Measurements from ENCODE around the gene RIT2.
"Not testable (repeated sequence)": the region's sequence is repeated elsewhere in the genome, so short reads cannot be mapped to it uniquely, and the experiment has no call there.

RIT2 gene

GRCh38 chr18:42798606-42799170 lies 316.8 kb downstream of the RIT2 start:
- H3K4me3 ChIP-seq (ENCODE audit: low read length), result no peak overlapping the region
- H3K27ac ChIP-seq (ENCODE audit: low read depth, low read length), result no peak overlapping the region
- no peaks in the 10 kb centered on the region for H3K36me3 ChIP-seq (ENCODE audit: control insufficient read depth, insufficient read depth, low read length)
- no peaks in the 10 kb centered on the region for H3K4me1 ChIP-seq (ENCODE audit: control insufficient read depth, insufficient read depth, low read length)
- no peaks in the 10 kb centered on the region for H3K27me3 ChIP-seq (ENCODE audit: control insufficient read depth, insufficient read depth, low read length)
- no peak overlapping the region for H3K9ac ChIP-seq (ENCODE audit: low read length)

- not testable (repeated sequence) for H3K27me3 ChIP-seq (ENCODE audit: control insufficient read depth, insufficient read depth, low read length); H3K4me1 ChIP-seq (ENCODE audit: control insufficient read depth, insufficient read depth, low read length); H3K4me3 ChIP-seq (ENCODE audit: low read length); H3K27ac ChIP-seq (ENCODE audit: low read depth, low read length); H3K9ac ChIP-seq (ENCODE audit: low read length); H3K36me3 ChIP-seq (ENCODE audit: control insufficient read depth, insufficient read depth, low read length)
These were observed 320.2 kb downstream of the RIT2 start for GRCh38 chr18:42795213-42795789.

GRCh38 chr18:42792731-42793130 lies 322.8 kb downstream of the RIT2 start:
- Histone ChIP-seq H3K27ac (ENCODE audit: low read depth, low read length) (no peak overlapping the region), H3K36me3 (ENCODE audit: control insufficient read depth, insufficient read depth, low read length) (no peaks in the 10 kb centered on the region), H3K4me3 (ENCODE audit: low read length) (no peak overlapping the region), H3K9ac (ENCODE audit: low read length) (no peak overlapping the region), H3K27me3 (ENCODE audit: control insufficient read depth, insufficient read depth, low read length) (no peaks in the 10 kb centered on the region), H3K4me1 (ENCODE audit: control insufficient read depth, insufficient read depth, low read length) (no peaks in the 10 kb centered on the region)

GRCh38 chr18:42784632-42785031 lies 330.9 kb downstream of the RIT2 start:
- H3K27me3 ChIP-seq (ENCODE audit: control insufficient read depth, insufficient read depth, low read length), result no peaks in the 10 kb centered on the region
- no peak overlapping the region for H3K27ac ChIP-seq (ENCODE audit: low read depth, low read length)
- no peaks in the 10 kb centered on the region for H3K36me3 ChIP-seq (ENCODE audit: control insufficient read depth, insufficient read depth, low read length)
- H3K4me3 ChIP-seq (ENCODE audit: low read length), result no peak overlapping the region
- H3K9ac ChIP-seq (ENCODE audit: low read length), result no peak overlapping the region
- no peaks in the 10 kb centered on the region for H3K4me1 ChIP-seq (ENCODE audit: control insufficient read depth, insufficient read depth, low read length)

GRCh38 chr18:42782929-42783328 lies 332.6 kb downstream of the RIT2 start:
- Histone ChIP-seq H3K4me1 (ENCODE audit: control insufficient read depth, insufficient read depth, low read length) (no peaks in the 10 kb centered on the region), H3K27ac (ENCODE audit: low read depth, low read length) (no peak overlapping the region), H3K4me3 (ENCODE audit: low read length) (no peak overlapping the region), H3K9ac (ENCODE audit: low read length) (no peak overlapping the region), H3K36me3 (ENCODE audit: control insufficient read depth, insufficient read depth, low read length) (no peaks in the 10 kb centered on the region), H3K27me3 (ENCODE audit: control insufficient read depth, insufficient read depth, low read length) (no peaks in the 10 kb centered on the region)

GRCh38 chr18:42781298-42781815 lies 334.1 kb downstream of the RIT2 start:
- Histone ChIP-seq H3K36me3 (ENCODE audit: control insufficient read depth, insufficient read depth, low read length) (no peaks in the 10 kb centered on the region), H3K4me3 (ENCODE audit: low read length) (no peak overlapping the region), H3K27ac (ENCODE audit: low read depth, low read length) (no peak overlapping the region), H3K27me3 (ENCODE audit: control insufficient read depth, insufficient read depth, low read length) (no peaks in the 10 kb centered on the region), H3K4me1 (ENCODE audit: control insufficient read depth, insufficient read depth, low read length) (no peaks in the 10 kb centered on the region), H3K9ac (ENCODE audit: low read length) (no peak overlapping the region)

- no peaks in the 10 kb centered on the region for H3K4me1 ChIP-seq (ENCODE audit: control insufficient read depth, insufficient read depth, low read length)
- no peak overlapping the region for H3K4me3 ChIP-seq (ENCODE audit: low read length)
- no peaks in the 10 kb centered on the region for H3K27me3 ChIP-seq (ENCODE audit: control insufficient read depth, insufficient read depth, low read length)
- no peak overlapping the region for H3K27ac ChIP-seq (ENCODE audit: low read depth, low read length)
- H3K36me3 ChIP-seq (ENCODE audit: control insufficient read depth, insufficient read depth, low read length), result no peaks in the 10 kb centered on the region
- H3K9ac ChIP-seq (ENCODE audit: low read length), result no peak overlapping the region
These were observed 335.3 kb downstream of the RIT2 start for GRCh38 chr18:42780171-42780570.

GRCh38 chr18:42778445-42779042 lies 336.9 kb downstream of the RIT2 start:
- H3K27me3 ChIP-seq (ENCODE audit: control insufficient read depth, insufficient read depth, low read length), result no peaks in the 10 kb centered on the region
- no peak overlapping the region for H3K4me3 ChIP-seq (ENCODE audit: low read length)
- H3K36me3 ChIP-seq (ENCODE audit: control insufficient read depth, insufficient read depth, low read length), result no peaks in the 10 kb centered on the region
- no peaks in the 10 kb centered on the region for H3K4me1 ChIP-seq (ENCODE audit: control insufficient read depth, insufficient read depth, low read length)
- no peak overlapping the region for H3K9ac ChIP-seq (ENCODE audit: low read length)
- no peak overlapping the region for H3K27ac ChIP-seq (ENCODE audit: low read depth, low read length)

GRCh38 chr18:42778024-42778423 lies 337.5 kb downstream of the RIT2 start:
- H3K4me1 ChIP-seq (ENCODE audit: control insufficient read depth, insufficient read depth, low read length), result no peaks in the 10 kb centered on the region
- H3K27ac ChIP-seq (ENCODE audit: low read depth, low read length), result no peak overlapping the region
- no peak overlapping the region for H3K4me3 ChIP-seq (ENCODE audit: low read length)
- H3K36me3 ChIP-seq (ENCODE audit: control insufficient read depth, insufficient read depth, low read length), result no peaks in the 10 kb centered on the region
- H3K27me3 ChIP-seq (ENCODE audit: control insufficient read depth, insufficient read depth, low read length), result no peaks in the 10 kb centered on the region
- no peak overlapping the region for H3K9ac ChIP-seq (ENCODE audit: low read length)

GRCh38 chr18:42773870-42774269 lies 341.6 kb downstream of the RIT2 start:
- no peaks in the 10 kb centered on the region for H3K27me3 ChIP-seq (ENCODE audit: control insufficient read depth, insufficient read depth, low read length)
- no peak overlapping the region for H3K4me3 ChIP-seq (ENCODE audit: low read length)
- H3K27ac ChIP-seq (ENCODE audit: low read depth, low read length), result no peak overlapping the region
- no peaks in the 10 kb centered on the region for H3K4me1 ChIP-seq (ENCODE audit: control insufficient read depth, insufficient read depth, low read length)
- no peak overlapping the region for H3K9ac ChIP-seq (ENCODE audit: low read length)
- H3K36me3 ChIP-seq (ENCODE audit: control insufficient read depth, insufficient read depth, low read length), result no peaks in the 10 kb centered on the region

- no peaks in the 10 kb centered on the region for H3K4me1 ChIP-seq (ENCODE audit: control insufficient read depth, insufficient read depth, low read length)
- H3K9ac ChIP-seq (ENCODE audit: low read length), result no peak overlapping the region
- H3K27ac ChIP-seq (ENCODE audit: low read depth, low read length), result no peak overlapping the region
- H3K4me3 ChIP-seq (ENCODE audit: low read length), result no peak overlapping the region
- no peaks in the 10 kb centered on the region for H3K27me3 ChIP-seq (ENCODE audit: control insufficient read depth, insufficient read depth, low read length)
- H3K36me3 ChIP-seq (ENCODE audit: control insufficient read depth, insufficient read depth, low read length), result no peaks in the 10 kb centered on the region
These were observed 343.5 kb downstream of the RIT2 start for GRCh38 chr18:42771936-42772335.

GRCh38 chr18:42765302-42765701 lies 350.2 kb downstream of the RIT2 start:
- Histone ChIP-seq H3K4me3 (ENCODE audit: low read length) (no peak overlapping the region), H3K9ac (ENCODE audit: low read length) (no peak overlapping the region), H3K36me3 (ENCODE audit: control insufficient read depth, insufficient read depth, low read length) (no peaks in the 10 kb centered on the region), H3K27me3 (ENCODE audit: control insufficient read depth, insufficient read depth, low read length) (no peaks in the 10 kb centered on the region), H3K4me1 (ENCODE audit: control insufficient read depth, insufficient read depth, low read length) (no peaks in the 10 kb centered on the region), H3K27ac (ENCODE audit: low read depth, low read length) (no peak overlapping the region)

GRCh38 chr18:42760290-42760689 lies 355.2 kb downstream of the RIT2 start:
- no peak overlapping the region for H3K27ac ChIP-seq (ENCODE audit: low read depth, low read length)
- no peak overlapping the region for H3K4me3 ChIP-seq (ENCODE audit: low read length)
- H3K4me1 ChIP-seq (ENCODE audit: control insufficient read depth, insufficient read depth, low read length), result no peaks in the 10 kb centered on the region
- H3K36me3 ChIP-seq (ENCODE audit: control insufficient read depth, insufficient read depth, low read length), result no peaks in the 10 kb centered on the region
- no peaks in the 10 kb centered on the region for H3K27me3 ChIP-seq (ENCODE audit: control insufficient read depth, insufficient read depth, low read length)
- H3K9ac ChIP-seq (ENCODE audit: low read length), result no peak overlapping the region

All from rectal smooth muscle tissue (tissue), 1 donor.